GM23248 (cell line): ENCODE data around the gene CORO2B. TPM values are rescaled to one million over a fixed set of nuclear protein-coding genes. Genes with fewer than 3 reads are reported as not detected.

Experiments used
- DNase-seq: peaks from one replicate; pipeline ENCODE4 v3.0.0-alpha.2; 2015
- H2AFZ ChIP-seq: fragments of 200-600 bp; sonication (generic); 2 replicates; pipeline ENCODE4 v1.6.1; 2016; ENCODE audit warnings: antibody characterized with exemption
- H3F3A ChIP-seq: fragments of 200-600 bp; sonication (generic); 2 replicates; pipeline ENCODE4 v1.6.1; 2016; ENCODE audit warnings: mild to moderate bottlenecking, antibody characterized with exemption, mixed run types; ENCODE audit not compliant: insufficient read depth
- H3K27ac ChIP-seq: fragments of 200-600 bp; sonication (generic); 2 replicates; pipeline ENCODE4 v1.5.1; 2016; ENCODE audit warnings: mild to moderate bottlenecking
- H3K27me3 ChIP-seq: fragments of 200-600 bp; sonication (generic); replicated peaks from 2 replicates; pipeline ENCODE4 v1.6.1; 2016; ENCODE audit warnings: mild to moderate bottlenecking; ENCODE audit not compliant: insufficient read depth
- H3K36me3 ChIP-seq: fragments of 200-600 bp; sonication (generic); 2 replicates; pipeline ENCODE4 v1.6.1; 2016; ENCODE audit warnings: low read depth, mild to moderate bottlenecking
- H3K4me1 ChIP-seq: fragments of 200-600 bp; sonication (generic); 2 replicates; pipeline ENCODE4 v1.6.1; 2016; ENCODE audit warnings: mild to moderate bottlenecking; ENCODE audit not compliant: insufficient read depth
- H3K4me2 ChIP-seq: fragments of 200-600 bp; sonication (generic); one replicate; pipeline ENCODE4 v1.6.1; 2016; ENCODE audit warnings: mild to moderate bottlenecking; ENCODE audit not compliant: unreplicated experiment
- H3K4me3 ChIP-seq: fragments of 200-600 bp; sonication (generic); 2 replicates; pipeline ENCODE4 v1.5.1; 2016; ENCODE audit warnings: mild to moderate bottlenecking
- H3K79me2 ChIP-seq: fragments of 200-600 bp; sonication (generic); 2 replicates; pipeline ENCODE4 v1.6.1; 2016; ENCODE audit warnings: mild to moderate bottlenecking; ENCODE audit not compliant: insufficient read depth
- H3K9ac ChIP-seq: fragments of 200-600 bp; sonication (generic); 2 replicates; pipeline ENCODE4 v1.6.1; 2016; ENCODE audit warnings: mild to moderate bottlenecking
- H3K9me2 ChIP-seq: fragments of 200-600 bp; sonication (generic); 2 replicates; pipeline ENCODE4 v1.6.1; 2016; ENCODE audit warnings: mixed run types, mild to moderate bottlenecking, moderate library complexity; ENCODE audit not compliant: insufficient read depth
- H3K9me3 ChIP-seq: fragments of 200-600 bp; sonication (generic); one replicate; pipeline ENCODE4 v1.6.1; 2017; ENCODE audit warnings: low read depth
- H4K20me1 ChIP-seq: fragments of 200-600 bp; sonication (generic); 2 replicates; pipeline ENCODE4 v1.6.0; 2016; ENCODE audit not compliant: insufficient read depth
- EZH2 ChIP-seq: fragments of 200-600 bp; sonication (generic); IDR thresholded peaks from 2 replicates; pipeline ENCODE4 v1.6.1; 2018; ENCODE audit warnings: antibody characterized with exemption, mild to moderate bottlenecking; ENCODE audit not compliant: insufficient read depth, poor library complexity, severe bottlenecking
- EZH2phosphoT487 ChIP-seq: fragments of 200-600 bp; sonication (generic); IDR thresholded peaks from 2 replicates; pipeline ENCODE4 v1.6.1; 2018; ENCODE audit warnings: antibody characterized with exemption, moderate library complexity, mild to moderate bottlenecking, low read depth; ENCODE audit not compliant: insufficient read depth
- WGBS, 2 experiments: methylation state at CpG; one replicate each; pipeline ENCODE4 v1.1.6; 2015 to 2017; ENCODE audit warnings: low lambda C conversion rate in 2 of 2, low coverage in 1 of 2; ENCODE audit errors: missing lambda C conversion rate in 2 of 2; 5-methylcytosine and 5-hydroxymethylcytosine counted together
- in situ Hi-C: fragments of 300-500 bp; cut with MboI; formaldehyde crosslinking; loops from 2 replicates; pipeline ENCODE4 v1.15.0; 2020
- polyA plus RNA-seq: library from polyadenylated mRNA; unstranded; fragments of >200 nt; fragmentation: Nextera tagmentation; extraction: Ambion mirVana; gene quantifications from 2 replicates; pipeline ENCODE4 v1.2.1, GENCODE V29; 2016
- total RNA-seq: library from RNA; depleted of rRNA; stranded (reverse); fragments of >200 nt; shearing (Covaris generic); gene quantifications from 2 replicates; pipeline ENCODE4 v1.2.3, GENCODE V29; 2014

Gene CORO2B
- total and polyA plus RNA-seq, 2 experiments from 2014 or later, result 2.7 to 7.7 TPM

DNA sequence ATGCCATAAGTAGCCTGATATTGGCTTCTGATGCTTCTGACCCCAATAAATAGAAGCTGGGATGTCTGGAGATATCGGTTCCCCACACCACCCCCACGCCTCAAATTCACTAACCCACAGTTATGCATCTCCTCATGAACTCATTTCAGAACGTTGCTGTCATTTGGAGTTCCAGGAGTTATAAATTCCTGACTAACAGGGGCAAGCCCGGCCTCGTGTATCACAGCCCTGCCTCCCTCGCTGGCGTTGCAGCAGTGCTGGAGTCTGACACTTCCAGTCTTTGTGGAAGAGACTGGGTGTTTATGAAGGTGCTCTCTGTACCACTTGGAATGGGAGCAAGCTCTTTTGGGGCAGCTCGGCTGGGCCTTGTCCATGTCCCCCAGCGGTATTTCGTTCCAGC, 140.9 kb downstream of the CORO2B start:
- Histone ChIP-seq H3K4me1 (no peaks in the 10 kb centered on the region), H3K9me3 (no peaks in the 10 kb centered on the region), H3F3A (no peaks in the 10 kb centered on the region), H3K9me2 (no peaks in the 10 kb centered on the region), H3K79me2 (no peaks in the 10 kb centered on the region), H3K4me3 (no peak overlapping the region), H4K20me1 (no peaks in the 10 kb centered on the region), H3K4me2 (no peak overlapping the region), H3K36me3 (no peaks in the 10 kb centered on the region), H3K27ac (no peak overlapping the region), H3K9ac (no peak overlapping the region), H3K27me3 (no peaks in the 10 kb centered on the region), H2AFZ (no peak overlapping the region)
- TF ChIP-seq EZH2phosphoT487 (no peak), EZH2 (no peak)
- in situ Hi-C loops, result no loop called here
- WGBS, 2 experiments, result 80 to 87% methylated on average over 10 of the region's 10 CpGs
- no peak for DNase-seq

DNA sequence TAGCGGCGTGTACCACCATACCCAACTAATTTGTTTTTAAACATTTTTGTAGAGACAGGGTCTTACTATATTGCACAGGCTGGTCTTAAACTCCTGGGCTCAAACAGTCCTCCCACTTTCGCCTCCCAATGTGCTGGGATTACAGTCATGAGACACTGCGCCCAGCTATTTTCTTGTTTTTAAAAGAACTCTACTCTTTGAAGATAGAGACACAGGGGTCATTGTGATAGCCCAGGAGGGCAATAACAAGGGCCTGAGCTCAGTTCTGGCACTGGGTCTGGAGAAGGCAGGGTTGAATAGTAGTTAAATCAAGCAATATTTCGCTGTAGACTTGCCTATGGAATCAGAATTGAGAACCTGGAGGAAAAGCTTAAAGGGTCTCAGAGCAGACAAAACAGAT, 143.1 kb downstream of the CORO2B start:
- Histone ChIP-seq H3K9me3 (no peaks in the 10 kb centered on the region), H3K9ac (no peak overlapping the region), H3K27me3 (no peaks in the 10 kb centered on the region), H3K4me3 (no peak overlapping the region), H3K4me2 (no peak overlapping the region), H3K27ac (no peak overlapping the region), H3F3A (no peaks in the 10 kb centered on the region), H3K79me2 (no peaks in the 10 kb centered on the region), H3K4me1 (no peaks in the 10 kb centered on the region), H4K20me1 (no peaks in the 10 kb centered on the region), H2AFZ (no peak overlapping the region), H3K36me3 (no peaks in the 10 kb centered on the region), H3K9me2 (no peaks in the 10 kb centered on the region)
- in situ Hi-C loops, result no loop called here
- WGBS, 2 experiments, result 94 to 97% methylated on average over 5 of the region's 5 CpGs
- DNase-seq, result no peak
- no peak for TF ChIP-seq EZH2phosphoT487
- TF ChIP-seq EZH2, result no peak

DNA sequence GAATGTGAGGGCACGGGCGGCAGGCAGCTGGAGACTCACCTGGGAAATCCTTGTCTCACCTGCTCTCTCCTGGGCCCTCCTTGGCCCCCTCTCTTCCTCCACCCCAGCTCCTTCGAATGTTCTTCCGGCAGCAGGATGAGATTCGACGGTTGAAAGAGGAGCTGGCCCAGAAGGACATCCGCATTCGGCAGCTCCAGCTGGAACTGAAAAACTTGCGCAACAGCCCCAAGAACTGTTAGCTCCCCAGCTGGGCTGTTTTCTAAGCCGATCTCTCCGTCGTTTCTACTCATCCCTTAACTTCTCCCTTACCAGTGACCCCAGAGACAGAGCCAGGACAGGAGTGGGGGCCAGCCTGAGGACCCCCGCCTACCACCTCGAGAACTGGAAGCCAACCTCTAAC, 146.9 kb downstream of the CORO2B start:
- no peak overlapping the region for H3K9ac ChIP-seq
- H2AFZ ChIP-seq, result no peak overlapping the region
- H3K79me2 ChIP-seq, result no peaks in the 10 kb centered on the region
- no peaks in the 10 kb centered on the region; the same call in 1 of the 2 replicates for H3F3A ChIP-seq
- no peak overlapping the region for H3K4me2 ChIP-seq
- no peaks in the 10 kb centered on the region for H3K9me2 ChIP-seq
- TF ChIP-seq EZH2, result no peak
- no peak for TF ChIP-seq EZH2phosphoT487
- H3K4me3 ChIP-seq, result no peak overlapping the region
- H3K9me3 ChIP-seq, result no peaks in the 10 kb centered on the region
- no peak overlapping the region for H3K27ac ChIP-seq
- H3K36me3 ChIP-seq, result no peaks in the 10 kb centered on the region
- DNase-seq, result peak; percentile 54
- H4K20me1 ChIP-seq, result no peaks in the 10 kb centered on the region
- 41 to 45% methylated on average over 14 of the region's 14 CpGs for WGBS, 2 experiments
- no peaks in the 10 kb centered on the region for H3K27me3 ChIP-seq
- H3K4me1 ChIP-seq, result peaks cover 4% of the 10 kb centered on the region; the same call in 1 of the 2 replicates
- in situ Hi-C loops, result no loop called here

DNA sequence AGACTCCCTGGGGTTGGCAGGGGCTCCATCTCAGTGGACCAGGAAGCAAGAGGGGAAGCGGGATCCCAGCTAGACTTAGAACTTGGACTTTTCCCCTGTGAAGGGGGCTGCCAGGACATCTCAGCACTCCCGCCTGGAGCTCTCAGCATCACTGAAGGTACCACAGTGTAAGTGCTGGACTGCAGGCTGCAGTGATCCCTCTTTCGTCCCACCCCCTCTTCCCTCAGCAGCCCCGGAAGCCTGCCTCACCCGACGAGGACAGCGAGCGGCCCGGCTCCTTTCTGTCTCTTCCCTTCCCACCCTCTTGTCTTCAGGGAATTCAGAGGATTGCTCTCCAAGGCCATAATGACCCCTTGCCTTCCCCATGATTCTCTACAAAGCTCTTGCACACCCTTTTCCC, 147.5 kb downstream of the CORO2B start:
- in situ Hi-C loops, result no loop called here
- Histone ChIP-seq H3K9ac (no peak overlapping the region), H2AFZ (no peak overlapping the region), H3F3A (no peaks in the 10 kb centered on the region; the same call in 1 of the 2 replicates), H3K9me3 (no peaks in the 10 kb centered on the region), H4K20me1 (no peaks in the 10 kb centered on the region), H3K4me1 (peaks cover 4% of the 10 kb centered on the region; the same call in 1 of the 2 replicates), H3K4me3 (no peak overlapping the region), H3K9me2 (no peaks in the 10 kb centered on the region), H3K27ac (no peak overlapping the region), H3K36me3 (no peaks in the 10 kb centered on the region), H3K79me2 (no peaks in the 10 kb centered on the region), H3K4me2 (no peak overlapping the region), H3K27me3 (no peaks in the 10 kb centered on the region)
- TF ChIP-seq EZH2phosphoT487, result no peak
- no peak for TF ChIP-seq EZH2
- 95 to 96% methylated on average over 9 of the region's 9 CpGs for WGBS, 2 experiments
- DNase-seq, result no peak
